NCI-H510A (cell line): ENCODE measurements around the gene FOXP3.

Source experiments
- DNase-seq: peaks from one replicate; lab custom pipeline; 2025; lab: John Stamatoyannopoulos, UW

The FOXP3 gene

DNA sequence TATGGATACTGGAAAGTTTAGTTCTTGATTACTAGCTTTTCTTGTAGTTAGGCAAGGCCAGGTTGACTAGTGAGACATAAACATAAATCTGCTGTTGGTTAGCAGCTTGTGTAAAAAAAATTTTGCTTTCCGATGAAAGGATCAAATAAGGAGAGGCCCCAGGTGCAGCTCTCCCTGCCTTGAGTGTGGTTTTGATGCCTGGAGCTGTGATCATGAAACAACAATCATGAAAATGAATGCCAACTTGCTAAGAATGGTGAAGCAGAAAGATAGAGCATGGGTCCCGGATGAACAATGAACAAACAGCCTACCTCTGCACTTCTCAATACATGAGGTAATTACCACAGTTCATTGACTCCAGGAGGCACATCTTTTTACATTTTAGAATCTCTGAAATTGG, 50.1 kb downstream of the FOXP3 start:
- DNase-seq = no peak

DNA sequence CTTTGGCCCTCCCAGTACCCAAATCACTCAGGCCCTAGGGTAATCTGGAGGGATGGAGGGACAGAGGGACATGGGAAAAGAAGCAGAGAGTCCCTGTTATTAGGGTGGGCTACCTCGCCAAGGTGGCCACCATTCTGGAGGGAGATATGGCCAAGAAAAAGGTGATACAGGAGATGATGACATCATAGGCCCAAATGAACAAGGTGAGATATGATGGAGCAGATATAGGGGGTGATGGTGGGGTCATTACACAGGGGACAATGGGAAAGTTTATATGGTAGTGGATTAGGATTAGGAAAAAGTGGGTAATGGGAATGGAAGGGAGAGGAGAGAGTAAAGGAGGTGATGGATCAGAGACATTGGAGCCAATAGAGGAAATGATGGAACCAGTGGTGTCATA, 51.6 kb downstream of the FOXP3 start:
- no peak for DNase-seq

DNA sequence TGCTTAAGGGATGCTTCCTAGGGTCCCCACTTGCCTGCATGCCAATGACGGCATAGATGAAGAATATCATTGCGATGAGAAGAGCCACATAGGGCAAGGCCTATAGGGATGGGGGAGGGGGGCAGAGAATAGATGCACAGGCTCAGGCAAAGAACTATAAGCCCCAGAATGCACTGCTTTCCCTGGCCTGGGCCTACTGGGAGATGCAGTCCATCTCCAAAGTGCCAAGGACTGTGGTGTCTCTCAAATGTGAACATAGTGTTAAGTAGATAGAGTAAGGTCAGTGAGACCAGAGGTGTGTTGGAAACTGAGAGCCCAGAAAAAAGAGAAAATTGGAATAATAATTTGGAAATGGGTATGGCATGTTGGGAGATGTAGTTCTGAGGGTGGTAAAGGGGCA, 52.3 kb downstream of the FOXP3 start:
- no peak for DNase-seq

DNA sequence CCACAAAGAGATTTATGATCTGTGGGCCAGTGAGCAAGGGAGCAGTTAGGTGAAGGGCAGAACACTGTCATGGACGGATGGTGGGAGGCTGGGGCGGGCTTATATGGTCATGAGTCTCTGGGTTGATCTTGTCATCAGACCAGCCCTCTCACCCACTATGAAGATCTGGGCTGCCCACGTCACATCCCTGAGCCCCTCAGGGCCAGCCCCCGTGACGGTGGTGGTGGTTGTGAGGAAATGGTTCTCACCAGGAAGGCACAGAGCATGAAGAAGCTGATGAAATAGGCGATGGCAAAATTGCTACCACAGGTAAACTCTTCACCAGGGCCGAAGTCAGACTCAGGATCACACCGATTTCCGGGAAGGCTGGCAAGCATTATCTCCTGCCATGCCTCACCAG, 53.4 kb downstream of the FOXP3 start:
- no peak for DNase-seq

DNA sequence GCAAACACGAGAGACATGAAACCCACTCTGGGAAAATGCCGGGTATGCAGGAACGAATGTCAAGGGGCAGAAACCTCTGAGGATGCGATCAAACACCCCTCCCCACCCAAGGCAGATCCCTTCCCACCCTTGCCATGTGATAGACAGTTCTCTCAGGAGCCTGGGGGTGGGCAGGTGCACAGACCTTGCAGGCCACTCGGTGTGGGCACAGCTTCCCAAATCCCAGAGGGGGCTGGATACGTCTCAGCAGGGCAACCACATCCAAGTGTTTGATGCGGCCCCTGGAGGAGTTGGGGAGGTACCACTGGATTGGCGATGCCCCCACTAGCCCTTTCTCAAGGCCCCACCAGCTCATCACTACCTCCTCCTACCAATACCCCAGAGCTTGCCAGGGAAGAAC, 54.1 kb downstream of the FOXP3 start:
- DNase-seq = no peak

DNA sequence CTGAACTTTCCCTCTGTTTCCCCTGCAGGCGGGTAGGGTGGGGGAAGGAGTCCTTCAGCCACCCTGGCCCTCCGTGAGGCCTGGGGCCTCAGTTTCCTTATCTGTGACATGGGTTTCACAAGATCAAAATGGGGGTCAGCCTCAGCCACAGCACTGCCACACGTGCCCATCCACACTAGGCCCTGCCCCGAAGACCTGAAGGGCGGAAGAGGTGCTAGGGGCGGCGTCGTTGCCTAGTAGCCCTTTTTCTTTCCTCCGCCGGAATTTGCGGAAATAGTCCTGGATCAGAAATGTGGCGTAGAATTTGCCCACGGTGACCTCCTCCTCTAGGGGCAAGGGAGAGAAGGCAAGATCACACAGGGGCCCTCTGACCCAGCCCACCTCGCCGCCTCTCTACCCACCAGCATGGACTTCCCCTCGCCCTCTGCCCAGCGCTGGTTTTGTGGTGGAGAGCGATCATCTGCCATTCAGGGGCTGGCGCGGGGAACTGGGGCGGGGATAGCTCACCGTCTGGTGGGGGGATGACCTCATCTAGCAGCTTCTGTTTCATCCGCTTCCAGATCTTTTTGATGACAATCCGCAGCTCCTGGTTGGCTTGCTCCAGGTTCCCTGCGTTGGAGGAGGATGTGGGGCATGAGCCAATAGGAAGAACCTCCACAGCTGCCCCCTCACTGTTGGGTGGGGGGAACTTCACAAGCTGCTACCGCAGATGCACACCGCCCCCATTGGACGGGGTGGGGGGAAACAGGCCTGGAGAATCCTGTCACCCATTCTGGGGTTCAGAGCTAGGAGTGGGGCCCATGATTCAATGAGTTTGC, 54.9 kb downstream of the FOXP3 start:
- DNase-seq = no peak

DNA sequence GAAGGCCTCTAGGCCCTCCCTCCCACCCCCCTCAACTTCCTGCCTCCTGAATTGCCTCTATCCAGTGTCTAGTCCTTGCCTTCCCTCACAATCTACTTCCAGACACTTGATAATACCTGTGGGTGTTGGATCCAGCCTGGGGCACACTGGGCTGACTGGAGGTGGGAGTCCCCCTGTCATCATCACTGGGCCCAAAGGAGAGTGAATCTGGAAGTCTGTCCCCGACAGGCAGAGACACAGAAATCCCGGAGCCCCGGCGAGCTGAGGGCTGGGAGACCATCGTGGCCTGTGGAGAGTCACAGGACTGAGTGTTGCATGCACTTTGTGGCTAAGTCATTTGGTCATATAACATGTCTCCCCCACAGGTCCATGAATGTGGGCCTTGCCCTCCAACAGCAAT, 56.1 kb downstream of the FOXP3 start:
- no peak for DNase-seq

DNA sequence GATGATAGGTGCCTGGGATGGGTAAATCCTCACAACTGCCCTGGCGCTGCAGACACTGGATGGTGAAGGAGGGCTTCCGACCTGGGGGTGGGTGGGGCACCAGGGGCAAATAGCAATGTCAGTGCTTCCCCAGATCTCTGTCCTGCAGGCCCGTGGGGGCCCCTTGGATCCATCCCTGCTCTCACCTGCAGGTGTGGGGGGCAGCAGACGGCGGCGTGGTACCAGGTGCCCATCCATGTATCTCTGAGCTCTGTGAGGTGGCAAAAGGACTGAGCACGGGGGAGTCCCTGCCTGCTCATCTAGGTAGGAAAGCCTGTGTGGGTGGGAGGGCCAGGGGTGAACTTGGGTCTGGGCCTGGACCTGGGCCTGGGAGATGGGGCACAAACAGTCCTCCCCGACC, 58.0 kb downstream of the FOXP3 start:
- DNase-seq = no peak

DNA sequence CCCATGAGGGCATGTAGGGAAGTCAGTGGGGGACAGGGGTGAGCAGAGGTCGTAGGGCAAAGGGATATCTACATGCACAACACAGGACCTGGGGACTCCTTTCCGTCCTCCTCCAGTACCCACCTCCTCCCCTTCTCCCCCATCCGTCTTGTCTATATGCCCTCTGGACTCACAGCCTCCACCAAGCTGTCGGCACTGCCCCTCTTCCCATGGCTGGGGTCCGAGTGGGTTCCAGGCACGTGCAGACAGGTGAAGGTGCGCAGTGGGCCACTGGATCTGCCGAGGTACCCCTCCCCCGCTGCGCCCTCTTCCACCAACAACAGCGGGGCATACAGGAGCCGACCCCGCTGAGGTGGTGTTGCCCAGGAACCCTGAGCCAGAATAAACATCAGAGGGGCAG, 59.1 kb downstream of the FOXP3 start:
- DNase-seq = no peak

DNA sequence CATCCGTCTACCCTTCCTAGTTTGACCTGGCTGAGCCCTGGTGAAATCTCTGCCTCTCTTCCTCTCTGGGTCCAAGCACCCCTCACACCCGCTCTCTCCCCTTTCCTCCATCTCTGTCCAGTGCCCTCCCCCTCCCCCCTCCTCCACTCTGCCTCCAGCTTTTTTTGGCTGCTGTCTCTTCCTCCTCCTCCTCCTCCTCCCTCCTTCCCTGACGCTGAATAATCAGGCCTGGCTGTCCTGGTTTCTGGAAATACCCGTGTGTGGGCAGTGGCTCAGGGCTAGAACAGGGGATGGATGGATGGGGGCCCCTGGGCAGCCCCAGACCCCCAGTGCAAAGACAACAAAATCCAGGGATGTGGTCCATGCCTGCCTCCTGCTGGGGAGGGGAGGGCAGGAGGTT, 59.8 kb downstream of the FOXP3 start:
- DNase-seq = no peak

DNA sequence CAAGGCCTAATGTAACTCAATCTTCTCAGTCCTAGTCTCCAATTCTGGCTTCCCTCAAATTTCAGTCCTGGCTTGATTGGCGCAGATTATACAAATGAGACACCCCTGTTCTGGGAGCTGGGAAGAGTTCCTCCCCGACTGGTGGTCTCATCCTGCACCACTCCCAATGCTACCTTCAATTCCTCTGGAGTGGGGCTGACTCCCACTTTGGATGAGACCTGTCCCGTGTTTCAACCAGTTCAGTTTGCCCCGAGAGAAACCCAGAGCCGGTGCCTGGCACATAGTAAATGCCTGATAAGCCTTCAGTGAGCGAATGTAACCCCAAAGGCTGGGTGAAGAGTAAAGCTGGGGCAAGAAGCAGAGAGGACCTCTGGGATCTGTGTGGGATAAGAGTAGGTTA, 60.5 kb downstream of the FOXP3 start:
- DNase-seq = no peak

DNA sequence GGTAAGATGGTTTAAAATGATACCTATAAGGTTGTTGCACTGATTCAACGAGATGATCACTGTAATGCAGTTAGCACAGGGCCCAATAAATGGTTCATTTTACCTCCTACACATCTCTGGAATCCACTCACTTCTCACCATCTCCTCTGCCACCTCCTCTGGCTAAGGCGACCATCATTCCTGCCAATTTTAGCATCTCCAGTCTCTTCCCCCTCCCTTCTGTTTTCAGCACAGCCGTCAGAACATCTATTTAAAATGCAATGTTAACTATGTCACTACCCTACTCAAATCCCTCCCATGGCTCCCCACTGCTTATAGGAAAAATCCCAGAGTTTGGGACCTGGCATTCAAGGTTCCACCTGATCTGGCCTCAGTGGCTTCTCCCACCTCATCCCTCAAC, 61.0 kb downstream of the FOXP3 start:
- no peak for DNase-seq

DNA sequence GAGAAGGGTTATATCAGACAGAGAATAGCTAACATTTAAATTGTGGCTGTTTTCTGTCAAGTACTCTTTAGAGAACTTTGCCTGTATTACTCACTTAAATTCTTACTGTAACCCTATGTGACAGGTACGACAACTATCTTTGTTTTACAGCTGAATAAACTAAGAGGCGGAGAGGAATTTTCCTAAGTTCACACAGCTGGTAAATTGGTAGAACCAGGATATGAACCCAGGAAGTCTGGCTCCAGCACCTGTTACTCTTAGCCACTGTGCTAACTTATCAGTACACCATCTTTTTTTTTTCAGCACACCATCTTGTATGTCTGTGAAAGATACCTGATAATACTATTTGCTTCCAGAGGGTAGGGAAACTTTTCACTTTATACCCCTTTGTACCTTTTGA, 62.5 kb downstream of the FOXP3 start:
- no peak for DNase-seq
